Glutamatergic neuron (in vitro differentiated cells): ENCODE measurements around the gene GKN1. TPM values are rescaled to one million over a fixed set of nuclear protein-coding genes. Genes with fewer than 3 reads are reported as not detected.

Source experiments
- DNase-seq: peaks from one replicate; pipeline ENCODE4 v3.0.0; 2022
- H3K27ac Mint-ChIP-seq: one replicate; pipeline ENCODE4 v1.8.0; 2020; ENCODE audit warnings: mild to moderate bottlenecking, mixed read lengths, inconsistent platforms; ENCODE audit not compliant: unreplicated experiment
- H3K27me3 Mint-ChIP-seq: one replicate; pipeline ENCODE4 v1.8.0; 2020; ENCODE audit warnings: mild to moderate bottlenecking, moderate library complexity, mixed read lengths, inconsistent platforms; ENCODE audit not compliant: unreplicated experiment
- H3K36me3 Mint-ChIP-seq: one replicate; pipeline ENCODE4 v1.8.0; 2020; ENCODE audit warnings: mild to moderate bottlenecking, mixed read lengths, inconsistent platforms; ENCODE audit not compliant: unreplicated experiment
- H3K4me1 Mint-ChIP-seq: one replicate; pipeline ENCODE4 v1.8.0; 2020; ENCODE audit warnings: mild to moderate bottlenecking, low read depth, mixed read lengths, inconsistent platforms; ENCODE audit not compliant: unreplicated experiment
- H3K4me3 Mint-ChIP-seq: one replicate; pipeline ENCODE4 v1.8.0; 2020; ENCODE audit warnings: mild to moderate bottlenecking, mixed read lengths, inconsistent platforms; ENCODE audit not compliant: unreplicated experiment
- H3K9me3 Mint-ChIP-seq: one replicate; pipeline ENCODE4 v1.8.0; 2020; ENCODE audit warnings: mild to moderate bottlenecking, moderate library complexity, mixed read lengths, inconsistent platforms; ENCODE audit not compliant: unreplicated experiment
- total RNA-seq: library from RNA; stranded (reverse); fragmentation: NEBNext Ultra II Directional; extraction: Animal tissue kit (Norgen Biotek cat#: 25700); gene quantifications from one replicate; pipeline ENCODE4 v1.2.1, GENCODE V29; 2021; ENCODE audit not compliant: unreplicated experiment
- TF ChIP-seq, protein P1 (sequence below): fragments of 200-600 bp; sonication (generic); IDR thresholded peaks from one replicate; pipeline ENCODE4 v1.5.0; 2021; ENCODE audit not compliant: partially characterized antibody, unreplicated experiment

GKN1 gene
- total RNA-seq, 1 donor from 2014 or later = not detected

DNA sequence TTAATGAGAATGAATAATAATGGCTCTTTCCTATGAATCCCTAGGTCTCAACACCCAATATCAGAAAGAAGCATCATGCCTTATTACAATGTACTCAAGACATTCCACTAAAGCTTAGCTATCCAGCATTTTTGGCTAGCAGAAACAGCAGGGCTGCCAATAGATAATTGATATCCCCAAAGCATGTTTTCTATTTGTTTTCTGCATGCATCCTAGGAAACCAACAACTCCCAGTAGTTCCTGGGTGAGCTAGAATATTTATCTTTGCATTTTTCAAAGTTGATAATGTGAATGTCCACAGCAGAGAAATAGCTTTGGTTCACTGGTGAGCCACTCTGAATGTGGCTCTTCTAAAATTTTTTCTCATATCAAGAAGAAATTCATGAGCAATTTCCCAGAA, 32.7 kb downstream of the GKN1 start:
- Mint-ChIP-seq H3K27me3 (no peaks in the 10 kb centered on the region), H3K27ac (no peak overlapping the region)

GRCh38 chr2:69007603-69008002, 33.2 kb downstream of the GKN1 start:
- Mint-ChIP-seq H3K4me3 (no peak overlapping the region), H3K27me3 (peaks cover 1% of the 10 kb centered on the region)

More for the DNA sequence above, 32.7 kb downstream of the GKN1 start:
- H3K36me3 Mint-ChIP-seq = peaks cover 12% of the 10 kb centered on the region
- H3K4me3 Mint-ChIP-seq = no peak overlapping the region
- peaks cover 6% of the 10 kb centered on the region for H3K9me3 Mint-ChIP-seq
- no peaks in the 10 kb centered on the region for H3K4me1 Mint-ChIP-seq
- TF ChIP-seq, protein P1, sequence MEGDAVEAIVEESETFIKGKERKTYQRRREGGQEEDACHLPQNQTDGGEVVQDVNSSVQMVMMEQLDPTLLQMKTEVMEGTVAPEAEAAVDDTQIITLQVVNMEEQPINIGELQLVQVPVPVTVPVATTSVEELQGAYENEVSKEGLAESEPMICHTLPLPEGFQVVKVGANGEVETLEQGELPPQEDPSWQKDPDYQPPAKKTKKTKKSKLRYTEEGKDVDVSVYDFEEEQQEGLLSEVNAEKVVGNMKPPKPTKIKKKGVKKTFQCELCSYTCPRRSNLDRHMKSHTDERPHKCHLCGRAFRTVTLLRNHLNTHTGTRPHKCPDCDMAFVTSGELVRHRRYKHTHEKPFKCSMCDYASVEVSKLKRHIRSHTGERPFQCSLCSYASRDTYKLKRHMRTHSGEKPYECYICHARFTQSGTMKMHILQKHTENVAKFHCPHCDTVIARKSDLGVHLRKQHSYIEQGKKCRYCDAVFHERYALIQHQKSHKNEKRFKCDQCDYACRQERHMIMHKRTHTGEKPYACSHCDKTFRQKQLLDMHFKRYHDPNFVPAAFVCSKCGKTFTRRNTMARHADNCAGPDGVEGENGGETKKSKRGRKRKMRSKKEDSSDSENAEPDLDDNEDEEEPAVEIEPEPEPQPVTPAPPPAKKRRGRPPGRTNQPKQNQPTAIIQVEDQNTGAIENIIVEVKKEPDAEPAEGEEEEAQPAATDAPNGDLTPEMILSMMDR = no peak
- DNase-seq = no peak

DNA sequence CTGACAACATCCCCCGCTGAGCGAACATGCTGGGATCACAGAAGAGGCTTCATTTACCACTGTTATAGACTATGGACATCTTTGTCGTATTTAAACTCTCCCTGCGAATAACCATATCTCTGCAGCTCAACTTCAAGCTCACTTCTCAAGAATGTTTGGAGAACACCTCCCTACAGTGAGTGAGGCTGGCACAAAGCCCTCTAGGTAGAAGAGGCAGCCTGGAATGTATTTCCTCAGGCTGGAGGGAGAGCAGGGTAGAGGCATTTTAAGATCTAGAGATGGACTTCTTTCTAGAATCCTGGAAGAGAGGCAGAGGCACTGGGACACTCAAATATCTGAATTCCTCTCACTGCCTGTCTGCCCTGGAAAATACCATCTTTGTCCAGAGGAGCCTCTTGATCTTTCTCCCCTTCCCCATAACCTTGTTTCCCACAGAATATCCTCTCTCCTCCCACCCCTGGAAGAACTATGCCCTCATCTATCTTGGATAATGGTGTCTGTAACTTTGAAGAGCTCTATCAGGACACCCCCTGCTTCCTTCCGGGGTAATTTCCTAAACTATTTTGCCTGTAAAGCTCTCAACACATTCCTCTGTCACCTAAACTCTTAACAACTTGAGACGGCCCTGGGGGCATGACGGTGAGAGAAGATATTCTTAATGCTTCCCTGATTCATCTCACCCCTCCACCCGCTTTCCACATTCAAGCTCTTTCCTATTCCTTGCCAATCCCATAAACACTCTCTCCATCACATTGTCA, 36.2 kb downstream of the GKN1 start:
- Mint-ChIP-seq H3K9me3 (peaks cover 11% of the 10 kb centered on the region), H3K4me3 (peak overlapping the region; percentile 2), H3K36me3 (no peaks in the 10 kb centered on the region), H3K27me3 (peaks cover 2% of the 10 kb centered on the region), H3K27ac (no peak overlapping the region), H3K4me1 (peaks cover 4% of the 10 kb centered on the region)
- no peak for DNase-seq
- TF ChIP-seq, protein P1 = no peak

More at GRCh38 chr2:69007603-69008002, 33.2 kb downstream of the GKN1 start:
- H3K9me3 Mint-ChIP-seq = peaks cover 6% of the 10 kb centered on the region
- H3K27ac Mint-ChIP-seq = no peak overlapping the region
- H3K4me1 Mint-ChIP-seq = no peaks in the 10 kb centered on the region
- no peak for DNase-seq
- TF ChIP-seq, protein P1 = no peak
- H3K36me3 Mint-ChIP-seq = peaks cover 9% of the 10 kb centered on the region

GRCh38 chr2:69011611-69012157, 37.2 kb downstream of the GKN1 start:
- Mint-ChIP-seq H3K9me3 (peaks cover 11% of the 10 kb centered on the region), H3K36me3 (no peaks in the 10 kb centered on the region), H3K27ac (no peak overlapping the region), H3K4me1 (peaks cover 4% of the 10 kb centered on the region), H3K4me3 (no peak overlapping the region), H3K27me3 (peaks cover 2% of the 10 kb centered on the region)
- peak; percentile 33 for DNase-seq
- TF ChIP-seq, protein P1 = peak; percentile 17
